ENCODE measurements around the gene PAQR3. TPM values are rescaled to one million over a fixed set of nuclear protein-coding genes. Genes with fewer than 3 reads are reported as not detected.
A peak's percentile ranks its signal among the peaks of the same experiment; 100 is the strongest.

PAQR3 gene
- total and polyA plus RNA-seq, 9 of the 15 experiments (the other 6 are each of a cell fraction or from before 2014, with no cell fraction given), result 10.7 to 77.1 (median 31.6) TPM

- TF ChIP-seq AFF1 (IDR thresholded peaks at IDR 0.05; ENCODE audit: low read depth in 1 of 2, partially characterized antibody in 2 of 2) (peak in 1 of 2 experiments; percentile 97), TBP (optimal IDR thresholded peaks at IDR 0.05; ENCODE audit: low read depth, low read length) (no peak)
These were observed 6.5 kb upstream of the PAQR3 start (continued) for GRCh38 chr4:78945651-78946179.

- Histone ChIP-seq H3K4me1 (replicated peaks in 1 of 2; ENCODE audit: control insufficient read depth in 2 of 2, insufficient read depth in 2 of 2, low read length in 2 of 2) (peaks cover 3 to 7% of the 10 kb centered on the region in 2 experiments; a peak in 3 of 5 replicates), H3K79me2 (ENCODE audit: control insufficient read depth, insufficient read depth, low read length) (no peaks in the 10 kb centered on the region), H4K20me1 (replicated peaks; ENCODE audit: control insufficient read depth, insufficient read depth, low read length) (no peaks in the 10 kb centered on the region), H3K9ac (ENCODE audit: insufficient read depth in 1 of 2, low read depth in 2 of 2, low read length in 2 of 2) (no peak overlapping the region), H3K27me3 (ENCODE audit: control insufficient read depth in 2 of 2, insufficient read depth in 2 of 2, low read length in 2 of 2) (no peaks in the 10 kb centered on the region), H3K4me2 (ENCODE audit: insufficient read depth, low read length) (no peak overlapping the region), H3K4me3 (no peak overlapping the region), H3K9me1 (ENCODE audit: control insufficient read depth, insufficient read depth, low read length) (no peaks in the 10 kb centered on the region), H2AFZ (ENCODE audit: low read depth, low read length) (no peak overlapping the region), H3K36me3 (ENCODE audit: control insufficient read depth, insufficient read depth, low read length) (no peaks in the 10 kb centered on the region), H3K27ac (ENCODE audit: extremely low read depth, low read depth, low read length) (no peak overlapping the region), H3K9me3 (replicated peaks; ENCODE audit: control insufficient read depth, insufficient read depth, low read depth, low read length) (no peaks in the 10 kb centered on the region)
- ATAC-seq (no peak), FAIRE-seq (no peak), DNase-seq (ENCODE audit: extremely low read depth in 1 of 4, low spot score in 3 of 4) (no peak)
- in situ Hi-C loops (cut with MboI), result no loop called here
- ChIA-PET POLR2A (no interaction called here), CTCF (ENCODE audit: low intra/inter-chr PET ratio) (no interaction called here)
- WGBS (ENCODE audit: insufficient coverage, low coverage, missing lambda C conversion rate), result 25% methylated on average over 1 of the region's 1 CpG
- intact Hi-C loops (cut with micrococcal nuclease), result loop anchor here (10.0 kb wide), 1 partner anchor 990 kb away; no protein-coding TSS in a partner anchor
- BruUV-seq (replicated peaks), result no TSS peak
- no peak for TF ChIP-seq RNF219 (CRISPR knock-in tag; IDR thresholded peaks at IDR 0.05)
- TF ChIP-seq SETDB1 (IDR thresholded peaks at IDR 0.05; ENCODE audit: low read length), result no peak
- no peak for TF ChIP-seq CBX2 (IDR thresholded peaks at IDR 0.05; ENCODE audit: insufficient read depth, low read length, poor library complexity, severe bottlenecking)
- TF ChIP-seq LARP7 (IDR thresholded peaks at IDR 0.05), result no peak
- no peak for TF ChIP-seq CCNT2 (IDR thresholded peaks at IDR 0.05; ENCODE audit: borderline replicate concordance, extremely low read depth, insufficient read length, low read depth, low read length)
- TF ChIP-seq YBX1 (IDR thresholded peaks at IDR 0.05), result no peak
- no peak for TF ChIP-seq POLR2G (IDR thresholded peaks at IDR 0.05; ENCODE audit: low read depth, low read length)
- TF ChIP-seq ETV5 (CRISPR knock-in tag; IDR thresholded peaks at IDR 0.05; ENCODE audit: low read depth), result no peak
- no peak for TF ChIP-seq JUND (IDR thresholded peaks at IDR 0.05; ENCODE audit: borderline replicate concordance, low read depth, low read length)
- no peak for TF ChIP-seq JUND (tag; IDR thresholded peaks at IDR 0.05; ENCODE audit: borderline replicate concordance, low read depth, low read length)
- no peak for TF ChIP-seq JUNB (CRISPR knock-in tag; conservative IDR thresholded peaks at IDR 0.05)
- no peak for TF ChIP-seq TEAD1 (CRISPR knock-in tag; IDR thresholded peaks at IDR 0.05)
- no peak for TF ChIP-seq FOS (IDR thresholded peaks at IDR 0.05; ENCODE audit: extremely low read depth, insufficient read length)
These were observed 5.1 kb upstream of the PAQR3 start for GRCh38 chr4:78944381-78944780.

Data from K562 (cell line).